ENCODE data around the gene APOE. TPM values are rescaled to one million over a fixed set of nuclear protein-coding genes. Genes with fewer than 3 reads are reported as not detected.

The APOE gene
- total RNA-seq, 2 donors from 2014 or later, result 77.6 to 216 TPM

- no peaks in the 10 kb centered on the region for H3K27me3 ChIP-seq
Measured at GRCh38 chr19:44889830-44890365, 15.7 kb upstream of the APOE start.

GRCh38 chr19:44890366-44891015, 15.1 kb upstream of the APOE start:
- peak; percentile 39 to 45 (median 45) for TF ChIP-seq POLR2A (IDR thresholded peaks at IDR 0.05)
- peak in 2 of 7 experiments; percentile 12 to 19 for TF ChIP-seq CTCF (IDR thresholded peaks at IDR 0.05)
- Histone ChIP-seq H3K4me1 (peaks cover 23% of the 10 kb centered on the region), H3K27me3 (no peaks in the 10 kb centered on the region), H3K27ac (peak overlapping the region; percentile 75 to 98 (median 96)), H3K9me3 (no peaks in the 10 kb centered on the region), H3K36me3 (replicated peaks in 1 of 2; ENCODE audit: insufficient read depth in 1 of 2, low read depth in 2 of 2) (peaks cover 6 to 8% of the 10 kb centered on the region in 2 donors), H3K4me3 (peak overlapping the region in 1 of 2 donors; percentile 18)
- DNase-seq, result peak in 1 of 4 donors; percentile 100
- intact Hi-C loops (cut with DNase I), result no loop called here
- 0% methylated on average over 25 to 40 of the region's 40 CpGs for WGBS, 2 donors
- ATAC-seq, result peak; percentile 88

More at GRCh38 chr19:44889830-44890365, 15.7 kb upstream of the APOE start:
- DNase-seq, result no peak
- Histone ChIP-seq H3K4me3 (peak overlapping the region in 1 of 2 donors; percentile 18), H3K36me3 (replicated peaks in 1 of 2; ENCODE audit: insufficient read depth in 1 of 2, low read depth in 2 of 2) (peaks cover 6 to 8% of the 10 kb centered on the region in 2 donors), H3K27ac (peak overlapping the region; percentile 75 to 98 (median 96)), H3K9me3 (no peaks in the 10 kb centered on the region), H3K4me1 (peaks cover 23% of the 10 kb centered on the region)
- 42 to 44% methylated on average over 17 of the region's 17 CpGs for WGBS, 2 donors
- TF ChIP-seq POLR2A (IDR thresholded peaks at IDR 0.05) (no peak), CTCF (IDR thresholded peaks at IDR 0.05) (no peak)
- no peak for ATAC-seq
- intact Hi-C loops (cut with DNase I), result no loop called here

GRCh38 chr19:44891016-44891882, 14.3 kb upstream of the APOE start, which contains the start of gene TOMM40:
TOMM40 (plus strand) TSS chr19:44891254; CDS start chr19:44891416, 162 bp downstream.
- no peaks in the 10 kb centered on the region for H3K9me3 ChIP-seq
- peak within 1 kb of the TSS; percentile 35 to 82 for H3K4me3 ChIP-seq
- no peaks in the 10 kb centered on the region for H3K27me3 ChIP-seq
- peak within 1 kb of the TSS; percentile 75 to 98 (median 96) for H3K27ac ChIP-seq
- peaks cover 23% of the 10 kb centered on the region for H3K4me1 ChIP-seq
- WGBS, 2 donors, result 0% methylated on average over 17 to 65 of the region's 81 CpGs
- intact Hi-C loops (cut with DNase I), result no loop called here
- ATAC-seq (no peak), DNase-seq (peak in 3 of 4 donors; percentile 100)
- TF ChIP-seq POLR2A (IDR thresholded peaks at IDR 0.05), result peak; percentile 31 to 47 (median 37)
- TF ChIP-seq CTCF (IDR thresholded peaks at IDR 0.05), result no peak
- peaks cover 6 to 14% of the 10 kb centered on the region in 2 donors for H3K36me3 ChIP-seq (replicated peaks in 1 of 2; ENCODE audit: insufficient read depth in 1 of 2, low read depth in 2 of 2)

GRCh38 chr19:44892932-44893331, 12.7 kb upstream of the APOE start:
- intact Hi-C loops (cut with DNase I), result no loop called here
- peaks cover 6 to 17% of the 10 kb centered on the region in 2 donors for H3K36me3 ChIP-seq (replicated peaks in 1 of 2; ENCODE audit: insufficient read depth in 1 of 2, low read depth in 2 of 2)
- TF ChIP-seq CTCF (IDR thresholded peaks at IDR 0.05), result no peak
- TF ChIP-seq POLR2A (IDR thresholded peaks at IDR 0.05), result no peak
- H3K27ac ChIP-seq, result no peak overlapping the region
- ATAC-seq (no peak), DNase-seq (no peak)
- peaks cover 23% of the 10 kb centered on the region for H3K4me1 ChIP-seq
- no peaks in the 10 kb centered on the region for H3K9me3 ChIP-seq
- no peaks in the 10 kb centered on the region for H3K27me3 ChIP-seq
- WGBS, 2 donors, result 73 to 79% methylated on average over 7 of the region's 7 CpGs
- H3K4me3 ChIP-seq, result no peak overlapping the region

Measured in body of pancreas (tissue), 4 donors.